Dermis microvascular lymphatic vessel endothelial cell (primary cell): Measurements from ENCODE around the gene RBM17. TPM values are rescaled to one million over a fixed set of nuclear protein-coding genes. Genes with fewer than 3 reads are reported as not detected.
"Not testable (repeated sequence)": the region's sequence is repeated elsewhere in the genome, so short reads cannot be mapped to it uniquely, and the experiment has no call there.

Experiments used
- DNase-seq, 2 donors: peaks; one replicate each; pipeline versions ENCODE4 v3.0.0 to v3.0.0-alpha.2; 2010; ENCODE audit warnings: low read depth in 2 of 2
- total RNA-seq: library from RNA; depleted of rRNA; stranded (reverse); fragments of >200 nt; gene quantifications from 2 replicates; pipeline ENCODE4 v1.2.1, GENCODE V29; 2014

The RBM17 gene
- total RNA-seq, result 25.9 and 29.5 TPM in 2 replicates

GRCh38 chr10:6088721-6089333 lies at the start of gene RBM17:
RBM17 (plus strand) TSS chr10:6089034; CDS start chr10:6097066, 8,032 bp downstream.
- peak; percentile 93 to 98 for DNase-seq

- no peak for DNase-seq
Measured at GRCh38 chr10:6039711-6040110, 49.1 kb upstream of the RBM17 start.

GRCh38 chr10:6040205-6040604 lies 48.6 kb upstream of the RBM17 start:
- no peak for DNase-seq

GRCh38 chr10:6043377-6043776 lies 45.5 kb upstream of the RBM17 start:
- not testable (repeated sequence) for DNase-seq

- no peak for DNase-seq
Measured at GRCh38 chr10:6044060-6044459, 44.8 kb upstream of the RBM17 start.

GRCh38 chr10:6044751-6045313 lies 44.0 kb upstream of the RBM17 start:
- DNase-seq, result no peak

- DNase-seq, result no peak
Measured at GRCh38 chr10:6045314-6045848, 43.5 kb upstream of the RBM17 start.

- DNase-seq, result no peak
Measured at GRCh38 chr10:6045878-6046772, 42.7 kb upstream of the RBM17 start.

- no peak for DNase-seq
Measured at GRCh38 chr10:6046773-6047611, 41.8 kb upstream of the RBM17 start.

GRCh38 chr10:6047847-6048246 lies 41.0 kb upstream of the RBM17 start:
- DNase-seq, result no peak

- no peak for DNase-seq
Measured at GRCh38 chr10:6048281-6049030, 40.4 kb upstream of the RBM17 start.

- DNase-seq, result no peak
Measured at GRCh38 chr10:6049031-6049400, 39.8 kb upstream of the RBM17 start.

GRCh38 chr10:6050801-6051445 lies 37.9 kb upstream of the RBM17 start:
- DNase-seq, result peak; percentile 44 to 47

- DNase-seq, result no peak
Measured at GRCh38 chr10:6052247-6053221, 36.3 kb upstream of the RBM17 start.

- DNase-seq, result no peak
Measured at GRCh38 chr10:6053303-6053702, 35.5 kb upstream of the RBM17 start.

GRCh38 chr10:6053816-6054631 lies 34.8 kb upstream of the RBM17 start:
- DNase-seq, result peak in 1 of 2 donors; percentile 6

- no peak for DNase-seq
Measured at GRCh38 chr10:6054884-6055283, 34.0 kb upstream of the RBM17 start.

GRCh38 chr10:6055929-6056328 lies 32.9 kb upstream of the RBM17 start:
- DNase-seq, result no peak
